Mammary epithelial cell (primary cell): ENCODE results near the gene CYP19A1.

Experiments
- CTCF ChIP-seq, 2 donors: IDR thresholded peaks in 1 of 2; conservative IDR thresholded peaks in 1 of 2; 2 replicates each; pipeline ENCODE4 v1.5.1; 2011 to 2012; ENCODE audit warnings: inconsistent platforms in 2 of 2, low read length in 2 of 2, mild to moderate bottlenecking in 2 of 2, control low read depth in 1 of 2, low read depth in 1 of 2; ENCODE audit not compliant: insufficient read depth in 1 of 2; ENCODE audit errors: extremely low read depth in 1 of 2
- EZH2 ChIP-seq: IDR thresholded peaks from 2 replicates; pipeline ENCODE4 v1.6.1; 2012; ENCODE audit warnings: low read length, inconsistent platforms, borderline replicate concordance

- TF ChIP-seq CTCF (conservative IDR thresholded peaks at IDR 0.05 in 1 of 2, IDR thresholded peaks at IDR 0.05 in 1 of 2; ENCODE audit: extremely low read depth in 1 of 2, insufficient read depth in 1 of 2, low read depth in 1 of 2, low read length in 2 of 2) (no peak), EZH2 (no peak)
These were observed 151.5 kb downstream of the CYP19A1 start for GRCh38 chr15:51186891-51187290.
